Measurements from ENCODE around the gene BCAN. TPM values are rescaled to one million over a fixed set of nuclear protein-coding genes. Genes with fewer than 3 reads are reported as not detected.

The BCAN gene
- total and polyA plus RNA-seq, 12 donors = 0.11 to 36.3 (median 5.6) TPM; not detected in 2

- TF ChIP-seq POLR2A (IDR thresholded peaks at IDR 0.05) (peak in 1 of 2 donors; percentile 22), CTCF (IDR thresholded peaks at IDR 0.05) (no peak)
- intact Hi-C loops (cut with DNase I) = no loop called here
These were observed 64.9 kb downstream of the BCAN start for GRCh38 chr1:156706657-156707416.

GRCh38 chr1:156707417-156708217, 65.7 kb downstream of the BCAN start:
- Histone ChIP-seq H3K27me3 (no peaks in the 10 kb centered on the region), H3K36me3 (replicated peaks in 1 of 2) (no peaks in the 10 kb centered on the region), H3K4me1 (replicated peaks in 1 of 2) (peaks cover 27 to 36% of the 10 kb centered on the region in 2 donors), H3K9me3 (replicated peaks in 1 of 3) (no peaks in the 10 kb centered on the region), H3K27ac (peak overlapping the region in 1 of 5 donors; percentile 52), H3K4me3 (no peak overlapping the region)
- no peak for DNase-seq
- intact Hi-C loops (cut with DNase I) = no loop called here
- TF ChIP-seq CTCF (IDR thresholded peaks at IDR 0.05) (no peak), POLR2A (IDR thresholded peaks at IDR 0.05) (no peak)
- WGBS, 4 donors = 61 to 76% (median 69%) methylated on average over 7 to 8 of the region's 8 CpGs

More at GRCh38 chr1:156706657-156707416, 64.9 kb downstream of the BCAN start:
- DNase-seq = peak; percentile 65 to 83 (median 80)
- H3K27ac ChIP-seq = peak overlapping the region; percentile 30 to 66 (median 52)
- peaks cover 23 to 31% of the 10 kb centered on the region in 2 donors for H3K4me1 ChIP-seq (replicated peaks in 1 of 2)
- H3K36me3 ChIP-seq (replicated peaks in 1 of 2) = no peaks in the 10 kb centered on the region
- H3K9me3 ChIP-seq (replicated peaks in 1 of 3) = no peaks in the 10 kb centered on the region
- no peaks in the 10 kb centered on the region for H3K27me3 ChIP-seq
- 10 to 33% (median 11%) methylated on average over 12 to 29 of the region's 29 CpGs for WGBS, 4 donors
- H3K4me3 ChIP-seq = peak overlapping the region in 3 of 4 donors; percentile 7 to 59 (median 31)

GRCh38 chr1:156708218-156708661, 66.3 kb downstream of the BCAN start:
- intact Hi-C loops (cut with DNase I) = no loop called here
- Histone ChIP-seq H3K27me3 (no peaks in the 10 kb centered on the region), H3K36me3 (replicated peaks in 1 of 2) (no peaks in the 10 kb centered on the region), H3K4me1 (replicated peaks in 1 of 2) (peaks cover 32 to 41% of the 10 kb centered on the region in 2 donors), H3K27ac (peak overlapping the region in 1 of 5 donors; percentile 52), H3K9me3 (replicated peaks in 1 of 3) (no peaks in the 10 kb centered on the region), H3K4me3 (no peak overlapping the region)
- TF ChIP-seq CTCF (IDR thresholded peaks at IDR 0.05) (no peak), POLR2A (IDR thresholded peaks at IDR 0.05) (no peak)
- WGBS, 4 donors = 70 to 87% (median 76%) methylated on average over 4 of the region's 4 CpGs
- DNase-seq = no peak

GRCh38 chr1:156709031-156709430, 67.1 kb downstream of the BCAN start:
- WGBS, 4 donors = 81 to 94% (median 88%) methylated on average over 3 to 4 of the region's 4 CpGs
- Histone ChIP-seq H3K27ac (no peak overlapping the region), H3K4me3 (no peak overlapping the region), H3K36me3 (replicated peaks in 1 of 2) (no peaks in the 10 kb centered on the region), H3K9me3 (replicated peaks in 1 of 3) (no peaks in the 10 kb centered on the region), H3K27me3 (no peaks in the 10 kb centered on the region), H3K4me1 (replicated peaks in 1 of 2) (peaks cover 32 to 41% of the 10 kb centered on the region in 2 donors)
- no peak for DNase-seq
- intact Hi-C loops (cut with DNase I) = no loop called here
- TF ChIP-seq POLR2A (IDR thresholded peaks at IDR 0.05) = no peak

Other genes with a start within 250 kb of the BCAN start
- 10 to 100 TPM in 8 of 9 donors, 1 to 10 TPM in 1; 7.8 to 89.9 (median 71.2) TPM for gene MEF2D, start 141.3 kb upstream of the BCAN start, total RNA-seq
- gene MEF2D, start 141.3 kb upstream of the BCAN start, polyA plus RNA-seq = 10 to 100 TPM; 29.1 to 37.4 (median 35.3) TPM
- 1 to 10 TPM in 4 of 9 donors, under 1 TPM in 5; 0.24 to 5.3 (median 0.83) TPM for gene IQGAP3, start 69.6 kb upstream of the BCAN start, total RNA-seq
- gene IQGAP3, start 69.6 kb upstream of the BCAN start, polyA plus RNA-seq = 1 to 10 TPM in 1 of 3 donors, under 1 TPM in 2; 0.16 to 2.2 (median 0.40) TPM
- not detected for gene TTC24, start 62.4 kb upstream of the BCAN start, total RNA-seq
- gene TTC24, start 62.4 kb upstream of the BCAN start, polyA plus RNA-seq = under 1 TPM in 1 of 3 donors, not detected in 2; 0.20 TPM
- gene NAXE, start 50.3 kb upstream of the BCAN start, total RNA-seq = 100 to 1,000 TPM in 5 of 9 donors, 10 to 100 TPM in 4; 74.6 to 132 (median 103) TPM
- 100 to 1,000 TPM in 1 of 3 donors, 10 to 100 TPM in 2; 49.4 to 124 (median 69.9) TPM for gene NAXE, start 50.3 kb upstream of the BCAN start, polyA plus RNA-seq
- 10 to 100 TPM in 8 of 9 donors, 1 to 10 TPM in 1; 7.8 to 42.4 (median 24.3) TPM for gene GPATCH4, start 40.6 kb upstream of the BCAN start, total RNA-seq
- 10 to 100 TPM; 13.9 to 72.2 (median 39.3) TPM for gene GPATCH4, start 40.6 kb upstream of the BCAN start, polyA plus RNA-seq
- 1 to 10 TPM in 2 of 9 donors, under 1 TPM in 4, not detected in 3; 0.17 to 1.5 (median 0.73) TPM for gene HAPLN2, start 22.7 kb upstream of the BCAN start, total RNA-seq
- 1 to 10 TPM in 2 of 3 donors, not detected in 1; 2.2 to 3.1 TPM for gene HAPLN2, start 22.7 kb upstream of the BCAN start, polyA plus RNA-seq
- 10 to 100 TPM in 6 of 9 donors, 1 to 10 TPM in 3; 7.7 to 22.9 (median 13.6) TPM for gene NES, start 35.3 kb downstream of the BCAN start, total RNA-seq
- gene NES, start 35.3 kb downstream of the BCAN start, polyA plus RNA-seq = 10 to 100 TPM; 13.2 to 26.9 (median 18.0) TPM
- 10 to 100 TPM in 1 of 9 donors, 1 to 10 TPM in 8; 3.1 to 11.6 (median 7.0) TPM for gene CRABP2, start 63.5 kb downstream of the BCAN start, total RNA-seq
- gene CRABP2, start 63.5 kb downstream of the BCAN start, polyA plus RNA-seq = 10 to 100 TPM in 2 of 3 donors, 1 to 10 TPM in 1; 5.0 to 17.8 (median 11.2) TPM
- 100 to 1,000 TPM in 1 of 9 donors, 10 to 100 TPM in 8; 22.3 to 140 (median 28.9) TPM for gene METTL25B, start 86.4 kb downstream of the BCAN start, total RNA-seq
- 100 to 1,000 TPM in 1 of 3 donors, 10 to 100 TPM in 2; 17.4 to 127 (median 68.6) TPM for gene METTL25B, start 86.4 kb downstream of the BCAN start, polyA plus RNA-seq
- gene ISG20L2, start 86.6 kb downstream of the BCAN start, total RNA-seq = 10 to 100 TPM; 10.6 to 38.5 (median 19.3) TPM
- gene ISG20L2, start 86.6 kb downstream of the BCAN start, polyA plus RNA-seq = 10 to 100 TPM in 1 of 3 donors, 1 to 10 TPM in 2; 5.5 to 40.0 (median 8.8) TPM
- 100 to 1,000 TPM in 5 of 9 donors, 10 to 100 TPM in 4; 46.7 to 140 (median 104) TPM for gene MRPL24, start 99.0 kb downstream of the BCAN start, total RNA-seq
- 100 to 1,000 TPM; 154 to 294 (median 239) TPM for gene MRPL24, start 99.0 kb downstream of the BCAN start, polyA plus RNA-seq
- 100 to 1,000 TPM; 119 to 159 (median 144) TPM for gene HDGF, start 109.6 kb downstream of the BCAN start, total RNA-seq
- gene HDGF, start 109.6 kb downstream of the BCAN start, polyA plus RNA-seq = 100 to 1,000 TPM in 1 of 3 donors, 10 to 100 TPM in 2; 62.0 to 199 (median 96.0) TPM
- 10 to 100 TPM; 35.9 to 77.5 (median 56.9) TPM for gene PRCC, start 125.4 kb downstream of the BCAN start, total RNA-seq
- gene PRCC, start 125.4 kb downstream of the BCAN start, polyA plus RNA-seq = 100 to 1,000 TPM in 1 of 3 donors, 10 to 100 TPM in 2; 63.4 to 137 (median 67.6) TPM
- 1 to 10 TPM in 5 of 9 donors, under 1 TPM in 3, not detected in 1; 0.11 to 4.8 (median 2.2) TPM for gene SH2D2A, start 174.7 kb downstream of the BCAN start, total RNA-seq
- gene SH2D2A, start 174.7 kb downstream of the BCAN start, polyA plus RNA-seq = 1 to 10 TPM in 1 of 3 donors, under 1 TPM in 2; 0.40 to 3.9 (median 0.91) TPM
- gene INSRR, start 217.0 kb downstream of the BCAN start, total RNA-seq = 1 to 10 TPM in 1 of 9 donors, under 1 TPM in 6, not detected in 2; 0.04 to 1.3 (median 0.28) TPM
- 1 to 10 TPM in 2 of 3 donors, under 1 TPM in 1; 0.22 to 8.7 (median 1.5) TPM for gene INSRR, start 217.0 kb downstream of the BCAN start, polyA plus RNA-seq
- 10 to 100 TPM in 1 of 9 donors, 1 to 10 TPM in 3, under 1 TPM in 4, not detected in 1; 0.26 to 11.2 (median 3.2) TPM for gene NTRK1, start 218.7 kb downstream of the BCAN start, total RNA-seq
- 10 to 100 TPM in 2 of 3 donors, 1 to 10 TPM in 1; 1.1 to 22.6 (median 13.6) TPM for gene NTRK1, start 218.7 kb downstream of the BCAN start, polyA plus RNA-seq

Measured in adrenal gland (tissue), 12 donors.